Activated CD8-positive, alpha-beta T cell treated with anti-CD3 and anti-CD28 coated beads, Interleukin-2, amount 10 ng/mL, durations not matched to agents 7 days and 5 days (primary cell): ENCODE results near the gene HSPA5. TPM values are rescaled to one million over a fixed set of nuclear protein-coding genes. Genes with fewer than 3 reads are reported as not detected.
A peak's percentile ranks its signal among the peaks of the same experiment; 100 is the strongest.

Source experiments
- ATAC-seq: fragments of 150-1000 bp; cut with Tn5 transposase; one replicate; pipeline ENCODE4 v1.10.0; 2021; ENCODE audit warnings: moderate library complexity
- CTCF ChIA-PET: fragments of 350-600 bp; sonication (Branson Sonifier 250); formaldehyde crosslinking; loops from one replicate; lab custom pipeline; 2021; ENCODE audit warnings: antibody characterized with exemption; lab: Charles Lee
- POLR2A ChIA-PET: fragments of 350-600 bp; sonication (Branson Sonifier 250); formaldehyde crosslinking; loops from one replicate; lab custom pipeline; 2021; ENCODE audit warnings: antibody characterized with exemption; lab: Charles Lee
- DNase-seq: peaks from one replicate; pipeline ENCODE4 v3.0.0-alpha.2; 2020
- H3K27ac Mint-ChIP-seq: one replicate; pipeline ENCODE4 v1.8.0; 2021; ENCODE audit warnings: mild to moderate bottlenecking, mixed read lengths
- H3K27me3 Mint-ChIP-seq: one replicate; pipeline ENCODE4 v1.8.0; 2021; ENCODE audit warnings: low read depth, mixed read lengths
- H3K36me3 Mint-ChIP-seq: one replicate; pipeline ENCODE4 v1.8.0; 2021; ENCODE audit warnings: low read depth, mixed read lengths
- H3K4me1 Mint-ChIP-seq: one replicate; pipeline ENCODE4 v1.8.0; 2021; ENCODE audit warnings: low read depth, mixed read lengths
- H3K4me3 Mint-ChIP-seq: one replicate; pipeline ENCODE4 v1.8.0; 2021; ENCODE audit warnings: mild to moderate bottlenecking, mixed read lengths
- H3K9me3 Mint-ChIP-seq: one replicate; pipeline ENCODE4 v1.8.0; 2022; ENCODE audit warnings: mixed read lengths; ENCODE audit not compliant: insufficient read depth
- total RNA-seq, 2 experiments: library from RNA; stranded (reverse); gene quantifications; one replicate each; pipeline ENCODE4 v1.2.3, GENCODE V29; 2021

HSPA5 gene
- total RNA-seq, 2 experiments from 2014 or later: 146 to 148 TPM

DNA sequence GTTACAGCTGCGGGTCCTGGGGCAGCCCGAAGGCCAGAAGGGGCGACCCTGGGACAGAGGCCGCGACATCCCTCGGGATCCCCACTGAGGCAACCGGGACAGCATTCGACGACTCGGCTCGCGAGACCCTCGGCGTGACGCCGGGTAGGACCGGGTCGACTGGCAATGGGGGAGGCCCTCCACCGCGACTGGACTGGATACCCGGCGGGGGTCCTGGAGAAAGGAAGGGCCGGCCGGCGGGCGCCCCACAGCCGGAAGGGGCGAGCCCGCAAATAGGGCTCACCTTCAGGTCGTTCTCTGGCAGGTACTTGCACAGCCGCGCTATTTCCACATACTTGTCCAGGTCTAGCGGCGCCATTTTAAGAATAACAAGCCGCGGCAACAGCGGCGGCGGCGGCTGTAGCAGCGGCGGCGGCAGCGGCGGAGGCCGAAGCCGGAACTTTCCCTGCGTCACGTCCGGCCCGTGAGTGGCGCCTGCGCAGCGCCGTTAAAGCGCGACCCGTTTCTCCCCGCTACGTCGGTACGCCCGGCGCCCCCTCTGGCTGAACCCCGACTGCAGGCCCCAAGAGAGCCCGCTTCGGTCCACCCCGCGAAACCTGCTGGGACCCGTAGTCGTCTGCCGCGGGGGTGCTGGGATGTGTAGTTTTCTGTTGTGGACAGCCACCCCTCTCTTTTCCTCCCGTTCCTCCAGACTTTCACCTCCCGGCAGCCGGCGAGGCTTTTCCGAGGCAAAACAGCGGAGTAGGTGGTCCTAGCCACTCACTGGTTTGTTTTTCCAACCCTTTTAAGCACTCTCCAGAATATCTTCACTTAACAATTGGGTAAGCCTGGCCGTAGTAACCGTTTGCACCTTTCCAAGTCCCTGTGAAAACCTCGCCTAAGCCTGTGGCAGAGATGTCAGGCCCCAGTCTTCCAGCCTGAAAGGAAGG is 51.5 kb downstream of the HSPA5 start, which contains the start of gene PPP6C:
Gene PPP6C, minus strand, starts transcription at position 443 of the 929 bp plus-strand sequence. Its CDS starts 85 bp downstream, at position 358.
- ChIA-PET CTCF (interaction anchor here (1.1 to 2.2 kb wide), 5 partner anchors 9 to 53 kb away, joined by 3 to 17 read pairs (median 4); partner anchors contain the start of genes HSPA5 and SCAI), POLR2A (interaction anchor here (0.6 to 2.2 kb wide), 7 partner anchors 10 to 328 kb away, joined by 3 to 25 read pairs (median 6); partner anchors contain the start of genes ARPC5L, HSPA5, RABEPK and RPL35)
- Mint-ChIP-seq H3K27me3 (no peaks in the 10 kb centered on the region), H3K9me3 (no peaks in the 10 kb centered on the region), H3K27ac (peak within 1 kb of the TSS; percentile 95), H3K4me1 (peaks cover 49% of the 10 kb centered on the region), H3K4me3 (peak within 1 kb of the TSS; percentile 89), H3K36me3 (peaks cover 9% of the 10 kb centered on the region)
- ATAC-seq: peak; percentile 98
- DNase-seq: peak; percentile 99

DNA sequence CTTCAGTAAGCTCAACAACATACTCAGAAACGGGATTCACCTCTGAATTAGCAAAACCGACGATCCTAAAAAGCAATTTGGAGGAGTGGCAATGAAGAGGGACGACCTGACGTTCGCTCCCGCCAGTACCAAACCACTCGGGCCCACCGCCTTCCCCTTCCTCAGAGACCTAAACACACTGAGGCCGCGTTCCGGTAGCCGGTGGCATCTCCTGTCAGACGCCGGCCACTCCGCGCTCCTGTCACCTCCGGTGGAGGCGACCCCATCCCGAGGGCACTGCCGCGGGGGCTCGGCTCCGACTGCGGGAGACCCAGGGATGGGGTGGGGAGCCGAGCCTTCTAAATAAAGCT is 52.2 kb downstream of the HSPA5 start:
- peaks cover 11% of the 10 kb centered on the region for H3K36me3 Mint-ChIP-seq
- peak; percentile 18 for ATAC-seq
- POLR2A ChIA-PET: interaction anchor here (1.0 to 1.2 kb wide), 2 partner anchors 11 to 52 kb away, joined by 6 to 8 read pairs; partner anchors contain the start of gene HSPA5
- peak; percentile 44 for DNase-seq
- H3K27ac Mint-ChIP-seq: peak overlapping the region; percentile 95
- no peaks in the 10 kb centered on the region for H3K9me3 Mint-ChIP-seq
- H3K4me3 Mint-ChIP-seq: peak overlapping the region; percentile 89
- CTCF ChIA-PET: no interaction called here
- no peaks in the 10 kb centered on the region for H3K27me3 Mint-ChIP-seq
- peaks cover 46% of the 10 kb centered on the region for H3K4me1 Mint-ChIP-seq

Other genes starting within 250 kb of the HSPA5 start
- 10 to 100 TPM; 10.7 to 10.8 TPM for gene SCAI, start 97.8 kb downstream of the HSPA5 start, total RNA-seq
- gene PPP6C, start 51.5 kb downstream of the HSPA5 start, total RNA-seq: 10 to 100 TPM; 47.2 to 51.9 TPM
- gene RABEPK, start 40.8 kb downstream of the HSPA5 start, total RNA-seq: 10 to 100 TPM; 15.0 to 15.3 TPM
- 10 to 100 TPM; 52.1 to 59.4 TPM for gene GAPVD1, start 20.5 kb upstream of the HSPA5 start, total RNA-seq